GM12865 (cell line): ENCODE results near the gene TMEM134.
"Not testable (repeated sequence)": the region's sequence is repeated elsewhere in the genome, so short reads cannot be mapped to it uniquely, and the experiment has no call there.

Source experiments
- DNase-seq: peaks from one replicate; pipeline ENCODE4 v3.0.0; 2010; ENCODE audit warnings: low read depth
- H3K4me3 ChIP-seq: 2 replicates; pipeline ENCODE4 v1.5.1; 2011; ENCODE audit warnings: mild to moderate bottlenecking, low read depth, low read length, control low read depth
- CTCF ChIP-seq: IDR thresholded peaks from 2 replicates; pipeline ENCODE4 v1.5.1; 2011; ENCODE audit warnings: low read length, control low read depth, low read depth, inconsistent platforms; ENCODE audit not compliant: insufficient read depth; ENCODE audit errors: missing control alignments

The TMEM134 gene, protein sequence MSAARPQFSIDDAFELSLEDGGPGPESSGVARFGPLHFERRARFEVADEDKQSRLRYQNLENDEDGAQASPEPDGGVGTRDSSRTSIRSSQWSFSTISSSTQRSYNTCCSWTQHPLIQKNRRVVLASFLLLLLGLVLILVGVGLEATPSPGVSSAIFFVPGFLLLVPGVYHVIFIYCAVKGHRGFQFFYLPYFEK

GRCh38 chr11:67468759-67469507, at the start of gene TMEM134:
TMEM134 (minus strand) TSS chr11:67469251; CDS start chr11:67469192, 59 bp downstream.
- TF ChIP-seq CTCF: peak; percentile 67
- peak within 1 kb of the TSS; percentile 84 for H3K4me3 ChIP-seq
- peak; percentile 97 for DNase-seq

- no peak for DNase-seq
- no peak overlapping the region for H3K4me3 ChIP-seq
- TF ChIP-seq CTCF: no peak
Measured at GRCh38 chr11:67517784-67518552, 48.9 kb upstream of the TMEM134 start.

DNA sequence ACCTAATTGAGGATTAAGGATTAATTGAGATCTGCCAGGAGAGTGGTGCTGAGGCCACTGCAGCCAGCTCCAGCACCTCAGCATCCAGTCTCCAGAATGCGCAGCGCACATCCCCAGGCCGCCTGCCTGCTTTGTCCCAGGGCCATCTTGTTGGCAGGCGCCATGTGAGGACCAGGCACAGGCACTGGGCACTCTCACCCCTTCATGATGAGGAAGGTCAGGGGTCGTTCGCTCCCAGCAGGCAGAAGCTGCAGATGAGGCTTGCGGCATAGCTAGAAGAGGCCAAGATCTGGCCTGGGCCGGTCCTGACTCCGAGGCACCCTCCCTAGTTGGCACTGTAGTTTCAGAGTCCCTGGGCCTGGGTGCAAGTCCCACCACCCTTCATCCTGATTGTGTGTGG, 47.8 kb upstream of the TMEM134 start:
- H3K4me3 ChIP-seq: no peak overlapping the region
- no peak for TF ChIP-seq CTCF
- no peak for DNase-seq

- TF ChIP-seq CTCF: no peak
- no peak overlapping the region for H3K4me3 ChIP-seq
- no peak for DNase-seq
Measured at GRCh38 chr11:67514116-67514515, 45.1 kb upstream of the TMEM134 start.

DNA sequence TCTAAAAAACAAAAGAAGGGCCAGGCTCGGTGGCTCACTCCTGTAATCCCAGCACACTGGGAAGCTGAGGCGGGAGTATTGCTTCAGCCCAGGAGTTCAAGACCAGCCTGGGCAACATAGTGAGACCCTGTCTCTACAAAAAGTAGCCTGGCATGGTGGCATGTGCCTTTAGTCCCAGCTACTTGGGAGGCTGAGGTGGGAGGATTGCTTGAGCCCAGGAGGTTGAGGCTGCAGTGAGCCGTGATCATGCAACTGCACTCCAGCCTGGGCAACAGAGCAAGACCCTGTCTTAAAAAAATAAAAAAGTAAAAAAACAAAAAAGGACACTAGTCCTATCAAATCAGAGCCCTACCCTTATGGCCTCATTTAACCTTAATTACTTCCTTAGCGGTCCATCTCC, 42.5 kb upstream of the TMEM134 start:
- not testable (repeated sequence) for DNase-seq, H3K4me3 ChIP-seq

DNA sequence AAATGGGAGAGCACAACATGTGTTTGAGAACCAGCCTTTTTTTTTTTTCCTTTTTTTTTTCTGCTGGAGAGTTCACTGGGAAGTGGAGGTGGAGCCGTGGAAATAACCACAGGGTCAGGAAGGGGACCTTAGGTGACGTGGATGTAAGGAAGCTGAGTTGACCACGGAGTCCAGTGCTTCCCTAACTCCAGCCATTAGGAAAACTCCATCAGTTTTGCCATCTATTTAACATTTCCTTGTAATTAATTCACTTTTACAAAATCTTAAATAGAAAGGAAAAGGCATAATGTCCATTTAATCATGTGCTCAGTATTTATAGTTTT, 40.9 kb upstream of the TMEM134 start:
- no peak overlapping the region for H3K4me3 ChIP-seq
- TF ChIP-seq CTCF: no peak
- DNase-seq: no peak

DNA sequence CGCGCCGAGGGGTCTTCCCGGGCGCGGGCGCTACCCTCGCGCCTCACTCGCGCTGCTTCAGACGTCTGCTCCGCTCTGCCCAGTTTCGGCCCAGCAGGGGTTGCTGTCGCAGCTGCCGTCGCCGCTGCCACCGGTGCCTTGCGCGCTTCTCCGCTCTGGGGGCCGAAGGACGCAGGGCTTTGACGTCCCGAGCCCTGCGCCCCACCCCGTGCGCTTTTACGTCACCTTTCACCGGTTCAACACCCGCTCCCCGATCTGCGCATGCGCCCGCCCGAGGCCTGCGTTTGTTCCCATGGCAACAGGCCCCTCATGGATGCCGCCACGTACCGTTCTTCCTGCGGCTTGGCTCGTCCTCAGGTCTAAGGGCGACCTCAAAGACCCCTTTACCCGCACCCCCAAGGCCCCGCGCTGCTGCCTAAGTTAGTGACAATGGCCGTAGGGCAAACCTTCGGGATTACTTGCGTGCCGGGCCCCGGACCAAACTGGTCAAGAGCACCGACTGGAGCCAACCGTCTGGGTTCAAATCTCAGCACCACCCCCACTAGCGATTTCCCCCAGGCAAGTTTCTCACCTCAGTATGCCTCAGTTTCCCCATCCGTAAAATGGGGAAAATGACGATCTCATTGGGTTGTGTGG, 39.6 kb upstream of the TMEM134 start:
- no peak for TF ChIP-seq CTCF
- DNase-seq: peak; percentile 98
- peak overlapping the region; percentile 68 for H3K4me3 ChIP-seq
